NB4 (cell line): ENCODE measurements around the gene SERPINA4.

Experiments
- MAX ChIP-seq: IDR thresholded peaks from 2 replicates; pipeline ENCODE4 v1.6.1; 2011; ENCODE audit warnings: low read depth, low read length
- MYC ChIP-seq: IDR thresholded peaks from 2 replicates; pipeline ENCODE4 v1.6.1; 2011; ENCODE audit warnings: low read depth, low read length
- POLR2A ChIP-seq: IDR thresholded peaks from 2 replicates; pipeline ENCODE4 v1.6.1; 2011; ENCODE audit warnings: mild to moderate bottlenecking; ENCODE audit not compliant: insufficient read length; ENCODE audit errors: extremely low read depth
- TF ChIP-seq, protein P1 (sequence below): IDR thresholded peaks from one replicate; pipeline ENCODE4 v1.5.1; 2012; ENCODE audit warnings: low read depth, low read length

DNA sequence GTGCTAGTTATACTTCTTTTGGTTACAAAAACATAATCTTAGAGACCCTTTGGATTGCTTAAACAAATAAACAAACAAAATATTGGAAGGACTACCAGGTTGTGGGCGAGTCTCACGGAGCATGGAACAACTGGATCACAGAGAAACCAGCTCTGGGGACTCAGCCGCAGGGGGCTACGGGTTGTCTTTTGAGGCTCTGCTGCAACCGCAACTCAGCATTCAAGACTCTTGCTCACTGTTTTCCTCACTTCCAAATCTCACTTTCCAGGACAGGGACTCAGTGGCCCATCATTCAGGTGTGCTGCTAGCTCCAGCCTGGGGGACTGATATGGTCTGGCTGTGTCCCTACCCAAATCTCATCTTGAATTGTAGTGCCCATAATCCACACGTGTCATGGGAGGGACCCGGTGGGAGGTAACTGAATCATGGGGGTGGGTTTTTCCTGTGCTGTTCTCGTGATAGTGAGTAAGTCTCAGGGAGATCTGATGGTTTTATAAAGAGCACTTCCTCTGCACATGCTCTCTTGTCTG lies 14.0 kb upstream of the SERPINA4 start:
- TF ChIP-seq MAX (no peak), POLR2A (no peak), MYC (no peak)
- TF ChIP-seq, protein P1, sequence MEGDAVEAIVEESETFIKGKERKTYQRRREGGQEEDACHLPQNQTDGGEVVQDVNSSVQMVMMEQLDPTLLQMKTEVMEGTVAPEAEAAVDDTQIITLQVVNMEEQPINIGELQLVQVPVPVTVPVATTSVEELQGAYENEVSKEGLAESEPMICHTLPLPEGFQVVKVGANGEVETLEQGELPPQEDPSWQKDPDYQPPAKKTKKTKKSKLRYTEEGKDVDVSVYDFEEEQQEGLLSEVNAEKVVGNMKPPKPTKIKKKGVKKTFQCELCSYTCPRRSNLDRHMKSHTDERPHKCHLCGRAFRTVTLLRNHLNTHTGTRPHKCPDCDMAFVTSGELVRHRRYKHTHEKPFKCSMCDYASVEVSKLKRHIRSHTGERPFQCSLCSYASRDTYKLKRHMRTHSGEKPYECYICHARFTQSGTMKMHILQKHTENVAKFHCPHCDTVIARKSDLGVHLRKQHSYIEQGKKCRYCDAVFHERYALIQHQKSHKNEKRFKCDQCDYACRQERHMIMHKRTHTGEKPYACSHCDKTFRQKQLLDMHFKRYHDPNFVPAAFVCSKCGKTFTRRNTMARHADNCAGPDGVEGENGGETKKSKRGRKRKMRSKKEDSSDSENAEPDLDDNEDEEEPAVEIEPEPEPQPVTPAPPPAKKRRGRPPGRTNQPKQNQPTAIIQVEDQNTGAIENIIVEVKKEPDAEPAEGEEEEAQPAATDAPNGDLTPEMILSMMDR = no peak
